Measurements from ENCODE around the gene GLMN. TPM values are rescaled to one million over a fixed set of nuclear protein-coding genes. Genes with fewer than 3 reads are reported as not detected.

Gene GLMN
- total RNA-seq, 1 donor from 2014 or later = 42.6 TPM

Other genes with a start within 250 kb of the GLMN start
- 0.47 TPM for gene SETSIP, start 223.6 kb downstream of the GLMN start, total RNA-seq
- gene BTBD8, start 218.6 kb downstream of the GLMN start, total RNA-seq = 93.1 TPM
- gene C1orf146, start 81.1 kb downstream of the GLMN start, total RNA-seq = not detected
- 41.5 TPM for gene RPAP2, start 72 bp upstream of the GLMN start, total RNA-seq
- gene GFI1, start 187.9 kb upstream of the GLMN start, total RNA-seq = not detected